Epithelial cell of proximal tubule (primary cell): ENCODE measurements around the gene ITGBL1. TPM values are rescaled to one million over a fixed set of nuclear protein-coding genes. Genes with fewer than 3 reads are reported as not detected.
"Not testable (repeated sequence)": the region's sequence is repeated elsewhere in the genome, so short reads cannot be mapped to it uniquely, and the experiment has no call there.

ENCODE experiments used
- DNase-seq: peaks from one replicate; pipeline ENCODE4 v3.0.0-alpha.2; 2011; ENCODE audit warnings: low read depth
- H3K4me3 ChIP-seq: 2 replicates; pipeline ENCODE4 v1.5.1; 2011; ENCODE audit warnings: low read depth, mild to moderate bottlenecking, low read length
- CTCF ChIP-seq: conservative IDR thresholded peaks from 2 replicates; pipeline ENCODE4 v1.5.1; 2012; ENCODE audit warnings: low read depth, mild to moderate bottlenecking, low read length
- total RNA-seq: library from RNA; depleted of rRNA; stranded (reverse); fragments of >200 nt; gene quantifications from 2 replicates; pipeline ENCODE4 v1.2.3, GENCODE V29; 2015

ITGBL1 gene
- total RNA-seq, 1 donor from 2014 or later, result 1.1 TPM

GRCh38 chr13:101529422-101529821 lies 76.9 kb downstream of the ITGBL1 start:
- TF ChIP-seq CTCF, result no peak
- no peak overlapping the region for H3K4me3 ChIP-seq
- DNase-seq, result peak; percentile 50

DNA sequence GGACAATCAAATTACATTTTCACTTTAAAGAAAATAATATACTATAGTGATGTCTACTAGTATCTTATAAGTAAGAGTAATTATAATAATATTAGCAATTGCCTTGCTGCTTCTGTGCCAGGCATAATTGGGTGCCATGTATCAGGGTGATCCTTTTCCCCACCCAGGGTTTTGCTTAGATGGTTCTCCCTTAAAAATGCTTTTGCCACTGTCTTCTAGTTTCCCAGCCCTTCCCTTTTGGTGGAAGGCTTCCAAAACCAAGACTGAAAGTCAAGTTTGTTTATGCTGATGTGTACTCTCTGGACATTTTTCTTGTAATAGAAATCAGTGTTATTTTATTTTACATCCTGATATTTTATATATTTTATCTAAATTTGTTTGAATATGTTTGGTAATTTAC lies 77.8 kb downstream of the ITGBL1 start:
- TF ChIP-seq CTCF, result no peak
- DNase-seq, result no peak
- no peak overlapping the region for H3K4me3 ChIP-seq

GRCh38 chr13:101535192-101535746 lies 82.8 kb downstream of the ITGBL1 start:
- TF ChIP-seq CTCF, result no peak
- no peak overlapping the region for H3K4me3 ChIP-seq
- DNase-seq, result no peak

DNA sequence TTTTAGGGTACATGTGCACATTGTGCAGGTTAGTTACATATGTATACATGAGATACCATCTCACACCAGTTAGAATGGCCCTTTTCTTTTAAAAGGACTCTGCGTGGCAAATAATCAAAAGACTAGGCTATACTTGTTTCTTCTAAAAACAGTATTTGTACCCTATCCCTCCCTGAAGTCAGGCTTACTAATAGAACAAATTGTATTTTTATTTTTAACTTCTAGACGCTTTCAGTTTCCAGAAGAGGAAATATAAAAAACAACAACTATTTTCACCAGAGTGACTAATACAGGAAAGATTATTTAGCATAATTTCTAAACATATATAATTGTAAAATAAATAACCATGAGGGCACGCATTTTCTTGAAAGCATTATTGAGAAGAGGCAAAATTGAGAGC lies 83.6 kb downstream of the ITGBL1 start:
- no peak for DNase-seq
- no peak overlapping the region for H3K4me3 ChIP-seq
- no peak for TF ChIP-seq CTCF

DNA sequence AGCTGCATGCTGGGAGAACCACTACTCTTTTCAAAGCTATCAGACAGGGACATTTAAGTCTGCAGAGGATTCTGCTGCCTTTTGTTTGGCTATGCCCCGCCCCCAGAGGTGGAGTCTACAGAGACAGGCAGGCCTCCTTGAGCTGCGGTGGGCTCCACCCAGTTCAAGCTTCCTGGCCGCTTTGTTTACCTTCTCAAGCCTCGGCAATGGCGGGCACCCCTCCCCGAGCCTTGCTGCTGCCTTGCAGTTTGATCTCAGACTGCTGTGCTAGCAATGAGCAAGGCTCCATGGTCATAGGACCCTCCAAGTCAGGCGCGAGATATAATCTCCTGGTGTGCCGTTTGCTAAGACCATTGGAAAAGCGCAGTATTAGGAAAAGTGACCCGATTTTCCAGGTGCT lies 92.1 kb downstream of the ITGBL1 start:
- not testable (repeated sequence) for H3K4me3 ChIP-seq, DNase-seq

DNA sequence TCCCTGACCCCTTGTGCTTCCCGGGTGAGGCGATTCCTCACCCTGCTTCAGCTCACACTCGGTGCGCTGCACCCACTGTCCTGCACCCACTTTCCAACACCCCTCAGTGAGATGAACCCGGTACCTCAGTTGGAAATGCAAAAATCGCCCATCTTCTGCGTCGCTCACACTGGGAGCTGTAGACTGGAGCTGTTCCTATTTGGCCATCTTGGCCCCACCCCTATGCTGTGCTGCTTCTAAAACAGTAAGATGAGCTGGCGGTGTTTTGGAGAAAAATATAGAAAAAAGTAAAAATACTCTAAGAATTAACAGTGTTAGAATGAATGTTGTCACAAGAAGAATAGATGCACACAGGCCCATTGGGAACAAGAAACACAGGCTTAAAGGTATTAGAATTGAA lies 92.5 kb downstream of the ITGBL1 start:
- no peak for DNase-seq

GRCh38 chr13:101545521-101545920 lies 93.0 kb downstream of the ITGBL1 start:
- H3K4me3 ChIP-seq, result no peak overlapping the region
- TF ChIP-seq CTCF, result peak; percentile 25
- DNase-seq, result no peak

More for the DNA sequence above, 92.5 kb downstream of the ITGBL1 start:
- no peak for TF ChIP-seq CTCF
- H3K4me3 ChIP-seq, result no peak overlapping the region
